Measurements from ENCODE around the gene FFAR1. TPM values are rescaled to one million over a fixed set of nuclear protein-coding genes. Genes with fewer than 3 reads are reported as not detected.

FFAR1 gene
- polyA plus RNA-seq, 1 experiment, result not detected

- ChIA-PET CTCF (no interaction called here), POLR2A (no interaction called here)
- Histone ChIP-seq H3K4me3 (ENCODE audit: low read depth, low read length) (no peak overlapping the region), H3K36me3 (ENCODE audit: control insufficient read depth, insufficient read depth, low read length) (no peaks in the 10 kb centered on the region), H3K27me3 (ENCODE audit: control insufficient read depth, insufficient read depth, low read length) (no peaks in the 10 kb centered on the region)
- TF ChIP-seq CTCF (IDR thresholded peaks at IDR 0.05; ENCODE audit: insufficient read depth, low read depth, low read length), result no peak
- DNase-seq (ENCODE audit: low read depth), result no peak
Measured at GRCh38 chr19:35395382-35396199, 47.9 kb downstream of the FFAR1 start.

- ChIA-PET CTCF (no interaction called here), POLR2A (no interaction called here)
- Histone ChIP-seq H3K4me3 (ENCODE audit: low read depth, low read length) (no peak overlapping the region), H3K27me3 (ENCODE audit: control insufficient read depth, insufficient read depth, low read length) (no peaks in the 10 kb centered on the region), H3K36me3 (ENCODE audit: control insufficient read depth, insufficient read depth, low read length) (no peaks in the 10 kb centered on the region)
- TF ChIP-seq CTCF (IDR thresholded peaks at IDR 0.05; ENCODE audit: insufficient read depth, low read depth, low read length), result no peak
- no peak for DNase-seq (ENCODE audit: low read depth)
Measured at GRCh38 chr19:35396240-35396885, 48.7 kb downstream of the FFAR1 start.

- DNase-seq (ENCODE audit: low read depth), result no peak
- ChIA-PET CTCF (no interaction called here), POLR2A (no interaction called here)
- no peaks in the 10 kb centered on the region for H3K27me3 ChIP-seq (ENCODE audit: control insufficient read depth, insufficient read depth, low read length)
- H3K36me3 ChIP-seq (ENCODE audit: control insufficient read depth, insufficient read depth, low read length), result no peaks in the 10 kb centered on the region
- no peak for TF ChIP-seq CTCF (IDR thresholded peaks at IDR 0.05; ENCODE audit: insufficient read depth, low read depth, low read length)
- H3K4me3 ChIP-seq (ENCODE audit: low read depth, low read length), result no peak overlapping the region
Measured at GRCh38 chr19:35397064-35397463, 49.4 kb downstream of the FFAR1 start.

Other genes starting within 250 kb of the FFAR1 start
- not detected in 2 replicates for gene FXYD3, start 232.1 kb upstream of the FFAR1 start, polyA plus RNA-seq (2011; rRNA removed)
- 0.17 and 0.25 TPM in 2 replicates for gene LGI4, start 212.8 kb upstream of the FFAR1 start, polyA plus RNA-seq (2011; rRNA removed)
- 3.8 and 4.0 TPM in 2 replicates for gene FXYD1, start 209.1 kb upstream of the FFAR1 start, polyA plus RNA-seq (2011; rRNA removed)
- gene FXYD7, start 204.6 kb upstream of the FFAR1 start, polyA plus RNA-seq (2011; rRNA removed), result 0.10 TPM in 1 of 2 replicates, not detected in the other
- gene FXYD5, start 193.2 kb upstream of the FFAR1 start, polyA plus RNA-seq (2011; rRNA removed), result 248 and 332 TPM in 2 replicates
- not detected in 2 replicates for gene FAM187B, start 119.2 kb upstream of the FFAR1 start, polyA plus RNA-seq (2011; rRNA removed)
- 0.42 and 0.53 TPM in 2 replicates for gene LSR, start 98.9 kb upstream of the FFAR1 start, polyA plus RNA-seq (2011; rRNA removed)
- gene USF2, start 78.9 kb upstream of the FFAR1 start, polyA plus RNA-seq (2011; rRNA removed), result 80.3 and 80.9 TPM in 2 replicates
- not detected in 2 replicates for gene HAMP, start 65.4 kb upstream of the FFAR1 start, polyA plus RNA-seq (2011; rRNA removed)
- gene MAG, start 55.7 kb upstream of the FFAR1 start, polyA plus RNA-seq (2011; rRNA removed), result not detected in 2 replicates
- gene CD22, start 18.7 kb upstream of the FFAR1 start, polyA plus RNA-seq (2011; rRNA removed), result not detected in 2 replicates
- gene FFAR3, start 10.6 kb downstream of the FFAR1 start, polyA plus RNA-seq (2011; rRNA removed), result not detected in 2 replicates
- gene GPR42, start 23.2 kb downstream of the FFAR1 start, polyA plus RNA-seq (2011; rRNA removed), result not detected in 2 replicates
- not detected in 2 replicates for gene FFAR2, start 100.4 kb downstream of the FFAR1 start, polyA plus RNA-seq (2011; rRNA removed)
- gene KRTDAP, start 142.6 kb downstream of the FFAR1 start, polyA plus RNA-seq (2011; rRNA removed), result not detected in 2 replicates
- 1.0 and 1.5 TPM in 2 replicates for gene DMKN, start 165.7 kb downstream of the FFAR1 start, polyA plus RNA-seq (2011; rRNA removed)
- 0.70 and 1.6 TPM in 2 replicates for gene SBSN, start 180.4 kb downstream of the FFAR1 start, polyA plus RNA-seq (2011; rRNA removed)
- gene GAPDHS, start 185.6 kb downstream of the FFAR1 start, polyA plus RNA-seq (2011; rRNA removed), result not detected in 2 replicates
- gene TMEM147, start 197.7 kb downstream of the FFAR1 start, polyA plus RNA-seq (2011; rRNA removed), result 167 and 200 TPM in 2 replicates
- not detected in 2 replicates for gene ATP4A, start 215.8 kb downstream of the FFAR1 start, polyA plus RNA-seq (2011; rRNA removed)
- not detected in 2 replicates for gene PMIS2, start 238.3 kb downstream of the FFAR1 start, polyA plus RNA-seq (2011; rRNA removed)